NCI-H748 (cell line): ENCODE measurements around the gene POU2F3.

ENCODE experiments used
- DNase-seq: peaks from one replicate; lab custom pipeline; 2025; ENCODE audit not compliant: unreplicated experiment; lab: John Stamatoyannopoulos, UW

POU2F3 gene

DNA sequence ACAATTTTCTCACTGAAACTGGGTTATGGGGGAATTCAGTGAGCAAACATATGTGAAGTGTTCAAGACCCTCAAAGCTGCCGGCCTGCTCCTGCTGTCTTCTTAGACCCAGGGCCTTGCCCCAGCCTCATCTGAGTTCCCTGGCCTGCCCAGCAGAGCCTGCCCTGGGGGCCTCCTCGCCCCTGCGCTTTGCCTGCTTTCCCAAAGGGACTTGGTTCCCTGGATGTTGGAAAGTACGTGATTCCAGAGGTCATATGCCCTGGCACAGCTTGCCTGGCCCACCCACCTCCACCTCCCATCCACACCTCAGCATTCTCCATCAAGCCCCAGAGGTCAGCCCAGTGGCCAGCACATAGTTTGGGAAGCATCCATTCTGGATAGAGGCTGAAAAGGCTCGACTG is 13.7 kb upstream of the POU2F3 start:
- DNase-seq: no peak

DNA sequence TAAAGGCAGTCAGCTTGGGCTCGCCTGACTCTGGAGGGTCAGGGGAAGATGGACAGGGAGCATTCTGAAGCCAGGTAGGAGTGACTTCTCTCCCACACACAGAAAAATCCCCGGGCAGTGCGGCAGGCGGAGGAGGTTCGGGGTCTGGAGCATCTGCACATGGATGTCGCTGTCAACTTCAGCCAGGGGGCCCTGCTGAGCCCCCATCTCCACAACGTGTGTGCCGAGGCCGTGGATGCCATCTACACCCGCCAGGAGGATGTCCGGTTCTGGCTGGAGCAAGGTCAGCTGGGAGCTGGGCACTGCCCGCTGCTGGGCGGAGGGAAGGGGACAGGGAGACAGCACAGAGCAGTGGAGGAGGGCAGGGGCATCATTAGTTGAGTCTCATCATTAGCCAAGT is 13.2 kb upstream of the POU2F3 start:
- DNase-seq: no peak

DNA sequence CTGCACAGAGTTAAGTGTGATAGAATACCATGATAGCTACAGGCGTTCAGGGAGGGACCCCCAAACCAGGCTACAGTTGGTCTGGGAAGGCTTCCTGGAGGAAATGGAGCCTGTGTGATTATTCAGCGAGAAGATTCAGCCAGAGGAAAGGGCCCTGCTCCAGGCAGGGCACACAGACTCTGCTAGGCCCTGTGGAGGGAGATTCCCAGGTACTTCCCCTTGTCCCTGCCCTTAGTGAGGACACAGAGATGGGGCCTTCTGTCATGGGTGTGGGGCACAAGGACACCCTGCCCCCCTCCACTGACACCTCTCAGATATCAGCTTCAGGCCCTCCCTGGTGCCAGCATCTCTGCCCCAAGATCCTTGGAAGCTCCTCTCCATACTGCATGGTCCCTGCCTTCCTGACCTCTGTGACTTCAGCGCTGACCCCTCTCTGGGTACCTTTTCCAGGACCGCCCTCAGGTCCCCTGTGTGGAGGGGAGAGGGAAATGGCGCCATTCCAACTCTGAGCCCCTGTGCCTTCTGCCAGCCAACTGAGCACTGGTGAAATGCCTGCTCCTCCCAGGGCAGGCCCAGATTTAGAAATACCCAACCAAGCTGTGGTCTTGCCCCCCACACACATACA is 12.6 kb upstream of the POU2F3 start:
- no peak for DNase-seq

GRCh38 chr11:120228794-120229384 is 11.1 kb upstream of the POU2F3 start:
- DNase-seq: no peak

GRCh38 chr11:120229451-120230424 is 10.2 kb upstream of the POU2F3 start:
- no peak for DNase-seq

- DNase-seq: no peak
Observed at GRCh38 chr11:120230433-120231071, 9.4 kb upstream of the POU2F3 start.

DNA sequence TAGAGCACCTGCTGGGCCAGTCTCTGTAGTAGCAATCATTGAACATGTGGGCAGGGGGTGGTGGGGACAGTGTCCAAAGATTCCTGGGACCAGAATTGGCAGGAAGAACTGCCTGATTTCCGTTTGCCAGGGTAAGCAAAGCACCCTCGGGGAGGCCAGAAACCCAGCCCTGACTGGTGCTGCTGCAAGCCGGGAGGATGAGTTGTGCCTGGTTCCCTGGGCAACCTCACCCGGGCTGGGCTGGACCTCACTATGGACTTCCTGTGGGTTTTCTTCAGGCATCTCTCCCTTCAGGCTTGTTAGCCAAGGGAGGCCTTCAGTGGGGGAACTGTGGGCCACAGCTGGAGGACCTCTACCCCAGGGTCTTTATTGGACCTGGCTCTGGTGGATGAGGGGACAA is 8.0 kb upstream of the POU2F3 start:
- no peak for DNase-seq

DNA sequence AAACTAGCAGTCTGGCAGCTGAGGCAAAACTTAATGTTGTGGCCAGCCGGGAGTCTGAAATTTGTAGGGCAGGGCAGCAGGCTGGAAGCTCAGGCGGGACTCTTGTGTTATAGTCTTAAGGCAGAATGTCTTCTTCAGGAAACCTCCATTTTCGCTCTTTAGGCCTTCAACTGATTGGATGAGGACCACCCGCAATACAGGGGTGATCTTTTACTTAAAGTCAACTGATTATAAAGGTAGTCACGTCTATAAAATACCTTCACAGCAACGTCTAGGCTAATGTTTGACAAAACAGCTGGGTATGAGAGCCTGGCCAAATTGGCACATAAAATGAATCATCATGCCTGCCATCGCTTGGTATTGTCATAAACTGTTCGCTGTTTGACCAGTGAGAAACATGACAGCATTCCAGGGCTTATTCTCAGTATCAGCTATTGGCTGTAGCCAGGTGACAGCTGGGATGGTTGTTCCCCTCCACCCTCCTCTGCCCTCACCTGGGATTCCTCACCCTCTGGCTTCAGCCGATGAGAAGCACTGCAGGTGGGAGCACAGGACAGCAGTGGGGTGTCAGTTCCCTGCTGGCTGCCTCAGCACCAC is 6.6 kb upstream of the POU2F3 start:
- no peak for DNase-seq

GRCh38 chr11:120235024-120235628 is 4.8 kb upstream of the POU2F3 start:
- peak; percentile 69 for DNase-seq

- no peak for DNase-seq
Observed at GRCh38 chr11:120236169-120237107, 3.5 kb upstream of the POU2F3 start.

- no peak for DNase-seq
Observed at GRCh38 chr11:120238968-120239620, 846 bp upstream of the POU2F3 start.

GRCh38 chr11:120240866-120241265 is 926 bp downstream of the POU2F3 start:
- DNase-seq: no peak

GRCh38 chr11:120241277-120241676 is 1.3 kb downstream of the POU2F3 start:
- no peak for DNase-seq

DNA sequence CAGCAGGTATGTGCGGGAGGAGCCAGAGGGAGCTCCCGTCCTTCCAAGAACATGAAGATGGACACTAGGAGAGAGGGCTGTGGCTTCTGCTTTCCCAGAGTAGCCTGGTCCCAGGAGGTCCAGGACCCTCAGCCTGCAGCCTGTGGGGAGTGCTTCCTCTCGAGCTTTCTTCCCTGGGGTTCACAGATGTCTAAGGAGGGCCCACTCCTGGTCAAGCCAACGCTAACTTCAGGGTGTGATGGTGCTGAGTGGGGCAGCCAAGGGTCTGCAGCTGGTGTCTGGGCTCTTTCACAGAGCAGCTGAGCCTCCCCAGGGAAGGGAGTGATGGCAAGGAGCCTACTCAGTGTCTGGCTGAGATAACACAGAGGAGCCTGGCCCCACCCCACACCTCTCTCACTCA is 3.3 kb downstream of the POU2F3 start:
- DNase-seq: no peak

- no peak for DNase-seq
Observed at GRCh38 chr11:120244476-120245365, 4.8 kb downstream of the POU2F3 start.

DNA sequence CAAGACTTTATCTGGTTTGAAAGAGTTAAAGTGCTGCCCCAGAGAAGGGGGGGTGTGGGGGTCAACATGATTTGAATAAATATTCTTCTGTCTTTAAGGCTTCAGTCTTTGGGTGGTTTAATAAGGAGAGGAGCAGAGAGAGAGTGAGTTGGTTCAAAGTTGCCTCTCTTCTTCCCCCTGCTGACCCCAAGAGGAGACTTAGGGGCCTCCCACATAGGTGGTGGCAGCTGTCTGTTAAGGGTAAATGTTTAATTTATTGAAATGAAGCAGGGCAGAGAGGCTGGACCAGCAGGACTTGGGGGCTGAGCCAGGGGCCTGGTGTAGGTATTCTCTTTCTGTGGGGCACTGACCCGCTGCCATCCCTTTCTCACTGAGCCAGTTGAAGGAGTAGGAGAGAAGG is 5.5 kb downstream of the POU2F3 start:
- no peak for DNase-seq

GRCh38 chr11:120248551-120249278 is 8.8 kb downstream of the POU2F3 start:
- no peak for DNase-seq
